Adrenal gland (tissue), 12 donors: ENCODE measurements around the gene LIPC. TPM values are rescaled to one million over a fixed set of nuclear protein-coding genes. Genes with fewer than 3 reads are reported as not detected.

Experiments
- DNase-seq, 7 donors: peaks; one replicate each; pipeline ENCODE4 v3.0.0-alpha.2; 2019 to 2020
- H3K27ac ChIP-seq, 5 donors: fragments of 200-600 bp; sonication (generic) in 4 of 5; 1 replicate in 3 of 5; 2 replicates in 2 of 5; pipeline versions ENCODE4 v1.5.1 to v1.8.0; 2016 to 2020; ENCODE audit warnings: mild to moderate bottlenecking in 1 of 5
- H3K27me3 ChIP-seq: fragments of 200-600 bp; 2 replicates; pipeline ENCODE4 v1.8.0; 2021
- H3K36me3 ChIP-seq, 2 donors: fragments of 200-600 bp; replicated peaks in 1 of 2; 1 replicate in 1 of 2; 2 replicates in 1 of 2; pipeline versions ENCODE4 v1.5.1 to v1.8.0; 2018 to 2022
- H3K4me1 ChIP-seq, 2 donors: fragments of 200-600 bp; replicated peaks in 1 of 2; 1 replicate in 1 of 2; 2 replicates in 1 of 2; pipeline versions ENCODE4 v1.5.1 to v1.8.0; 2018 to 2021
- H3K4me3 ChIP-seq, 4 donors: fragments of 200-600 bp; sonication (generic) in 3 of 4; one replicate each; pipeline ENCODE4 v1.5.1; 2016 to 2018
- H3K9me3 ChIP-seq, 3 donors: fragments of 200-600 bp; sonication (generic) in 1 of 3; replicated peaks in 1 of 3; 1 replicate in 2 of 3; 2 replicates in 1 of 3; pipeline versions ENCODE4 v1.5.1 to v1.8.0; 2016 to 2021
- CTCF ChIP-seq, 6 experiments: fragments of 450-650 bp in 4 of 6; fragments of 200-600 bp in 2 of 6; sonication (generic) in 1 of 6; IDR thresholded peaks; 1 replicate in 5 of 6; 2 replicates in 1 of 6; pipeline versions ENCODE4 v1.5.1 to v1.8.0; 2016 to 2021; ENCODE audit warnings: antibody characterized with exemption in 6 of 6, mild to moderate bottlenecking in 2 of 6, moderate library complexity in 1 of 6
- POLR2A ChIP-seq, 2 donors: fragments of 450-650 bp; IDR thresholded peaks; one replicate each; pipeline ENCODE4 v1.6.1; 2017; ENCODE audit warnings: antibody characterized with exemption in 2 of 2, mild to moderate bottlenecking in 2 of 2, moderate library complexity in 1 of 2
- WGBS, 4 donors: extraction: QIAGEN DNeasy Blood & Tissue Kit in 2 of 4; methylation state at CpG; one replicate each; pipeline versions ENCODE4 v1.1.5 to v1.1.7; 2013 to 2017; 5-methylcytosine and 5-hydroxymethylcytosine counted together
- intact Hi-C, 2 donors: fragments of 100-400 bp; cut with DNase I; formaldehyde crosslinking; loops; one replicate each; pipeline versions ENCODE4 v1.14.1 to v1.15.0; 2022 to 2023
- polyA plus RNA-seq, 3 donors: library from polyadenylated mRNA; stranded (reverse); fragments of 200-250 nt in 2 of 3; fragments of 350-450 nt in 1 of 3; fragmentation: Illumina TruSeq in 1 of 3; extraction: RNeasy Lipid Tissue Mini Kit (QIAGEN cat#74804) in 1 of 3; gene quantifications; one replicate each; pipeline ENCODE4 v1.2.3, GENCODE V29; 2013 to 2014
- total RNA-seq, 9 donors: library from RNA; depleted of rRNA in 4 of 9; stranded (reverse); fragments of >200 nt in 4 of 9; fragments of 120-200 nt in 1 of 9; fragmentation: NEBNext Ultra II Directional in 1 of 9; extraction: Animal tissue kit (Norgen Biotek cat#: 25700) in 1 of 9; gene quantifications; one replicate each; pipeline versions ENCODE4 v1.1.0 to v1.2.4, GENCODE V29; 2013 to 2023
- donor health status: healthy with polysubstance abuse.
- donor health status: Bipolar disorder and iron deficiency.
- donor health status: DM: yes; HTN: yes; CAD: no.
- donor health status: DM: no; HTN: no; CAD: no.
- donor health status: DM: no; HTN: no; CAD: no.
- donor health status: DM: yes; HTN: yes; CAD: no.

Gene LIPC
- total and polyA plus RNA-seq, 12 donors: 0.11 to 1.0 (median 0.24) TPM; not detected in 5

DNA sequence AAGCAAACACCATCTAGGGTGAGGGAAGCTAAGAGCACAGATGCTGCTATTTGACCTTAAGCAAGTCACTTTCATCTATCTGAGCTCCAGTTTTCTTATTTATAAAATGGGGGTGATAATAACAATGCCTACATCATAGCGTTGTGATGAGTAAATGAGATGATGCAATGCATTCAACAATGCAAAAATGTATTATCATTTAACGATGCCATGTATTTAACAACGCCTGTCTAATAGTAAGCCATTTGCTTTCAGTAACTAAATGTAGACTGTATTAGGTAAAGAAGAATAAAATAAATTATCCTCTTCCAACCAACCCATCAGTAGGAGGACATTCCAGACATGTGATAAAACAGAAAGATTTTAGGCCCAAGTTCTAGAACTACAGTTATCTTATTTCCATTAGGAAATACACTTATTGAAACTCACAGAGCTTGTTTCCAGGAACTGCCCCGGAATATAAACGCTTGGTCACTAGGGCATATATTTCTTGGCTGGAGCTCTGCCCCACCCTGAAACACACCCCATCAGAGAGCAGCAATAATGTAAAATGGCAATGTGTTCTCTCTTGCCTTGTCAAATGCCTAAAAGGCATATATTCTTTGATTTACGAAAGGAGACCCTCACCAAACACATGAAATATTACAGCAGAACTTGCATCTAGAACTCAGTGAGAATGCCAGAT, 128.3 kb downstream of the LIPC start:
- Histone ChIP-seq H3K27ac (no peak overlapping the region), H3K27me3 (no peaks in the 10 kb centered on the region), H3K4me3 (no peak overlapping the region), H3K9me3 (no peaks in the 10 kb centered on the region), H3K36me3 (no peaks in the 10 kb centered on the region), H3K4me1 (no peaks in the 10 kb centered on the region)
- intact Hi-C loops: loop anchor here in 1 of 2 donors (10.0 kb wide), 1 partner anchor 285 kb away; no protein-coding TSS in a partner anchor
- WGBS, 4 donors: 71 to 75% (median 73%) methylated on average over 6 of the region's 6 CpGs
- DNase-seq: no peak
- TF ChIP-seq POLR2A (IDR thresholded peaks at IDR 0.05) (no peak), CTCF (IDR thresholded peaks at IDR 0.05) (no peak)

GRCh38 chr15:58561321-58561720, 129.5 kb downstream of the LIPC start:
- DNase-seq: no peak
- intact Hi-C loops: no loop called here
- 0% methylated on average over 1 of the region's 1 CpG for WGBS, 4 donors
- Histone ChIP-seq H3K27ac (no peak overlapping the region), H3K9me3 (no peaks in the 10 kb centered on the region), H3K36me3 (no peaks in the 10 kb centered on the region), H3K27me3 (no peaks in the 10 kb centered on the region), H3K4me3 (no peak overlapping the region), H3K4me1 (no peaks in the 10 kb centered on the region)
- TF ChIP-seq POLR2A (IDR thresholded peaks at IDR 0.05) (no peak), CTCF (IDR thresholded peaks at IDR 0.05) (no peak)

DNA sequence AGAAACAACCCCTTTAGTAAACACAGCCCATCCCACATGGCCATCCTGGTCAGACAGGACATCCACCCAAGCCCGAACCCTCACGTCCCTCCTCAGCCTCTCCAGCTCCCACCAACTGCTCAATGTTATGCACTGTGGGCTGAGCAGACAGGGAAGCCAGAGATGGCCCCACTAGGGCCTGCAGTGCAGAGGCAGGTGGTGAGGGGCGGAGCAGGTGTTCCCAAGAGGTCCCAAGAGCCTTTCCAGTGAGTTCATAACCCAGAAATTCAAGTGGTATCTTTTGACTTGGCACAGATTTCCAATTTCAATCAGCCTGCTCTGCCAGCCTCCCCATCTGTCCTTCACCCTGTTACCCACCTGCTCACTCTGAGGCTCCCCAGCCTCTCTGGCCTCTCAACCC, 130.3 kb downstream of the LIPC start:
- DNase-seq: peak in 1 of 7 donors; percentile 28
- Histone ChIP-seq H3K27ac (no peak overlapping the region), H3K27me3 (no peaks in the 10 kb centered on the region), H3K4me1 (no peaks in the 10 kb centered on the region), H3K9me3 (no peaks in the 10 kb centered on the region), H3K4me3 (no peak overlapping the region), H3K36me3 (no peaks in the 10 kb centered on the region)
- TF ChIP-seq POLR2A (IDR thresholded peaks at IDR 0.05): no peak
- no peak for TF ChIP-seq CTCF (IDR thresholded peaks at IDR 0.05)
- intact Hi-C loops: no loop called here
- WGBS, 4 donors: 42 to 96% (median 81%) methylated on average over 3 of the region's 3 CpGs

DNA sequence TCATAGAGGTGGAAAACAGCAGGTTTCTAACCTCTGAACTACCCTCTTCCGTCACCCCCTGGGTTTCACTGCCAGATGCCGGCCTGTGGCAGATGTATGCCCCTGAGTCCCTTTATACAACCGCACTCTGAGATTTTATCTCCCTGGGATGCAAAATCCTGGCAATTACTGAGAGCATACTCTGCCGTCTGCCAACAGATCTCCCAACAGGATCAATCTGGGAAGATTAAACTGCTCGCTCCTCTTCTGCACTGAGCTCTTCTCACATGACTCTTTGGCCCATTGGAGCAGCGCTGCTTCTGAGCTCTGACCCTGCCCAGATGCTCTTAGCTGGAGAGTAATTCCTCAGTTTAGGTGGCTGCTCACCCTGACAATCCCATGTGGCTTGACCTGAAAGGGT, 133.2 kb downstream of the LIPC start:
- 74 to 95% (median 77%) methylated on average over 4 to 6 of the region's 6 CpGs for WGBS, 4 donors
- intact Hi-C loops: no loop called here
- TF ChIP-seq CTCF (IDR thresholded peaks at IDR 0.05) (no peak), POLR2A (IDR thresholded peaks at IDR 0.05) (no peak)
- H3K4me1 ChIP-seq: no peaks in the 10 kb centered on the region
- no peak overlapping the region for H3K4me3 ChIP-seq
- peak in 1 of 7 donors; percentile 10 for DNase-seq
- no peaks in the 10 kb centered on the region for H3K36me3 ChIP-seq
- H3K9me3 ChIP-seq: no peaks in the 10 kb centered on the region
- no peaks in the 10 kb centered on the region for H3K27me3 ChIP-seq
- no peak overlapping the region for H3K27ac ChIP-seq
